ENCODE measurements around the gene NBEA.

Gene NBEA

GRCh38 chr13:35531526-35531925, 589.5 kb downstream of the NBEA start:
- TF ChIP-seq CTCF (IDR thresholded peaks at IDR 0.05; ENCODE audit: insufficient read depth, low read depth, low read length, missing control alignments) = no peak
- no peak for DNase-seq (ENCODE audit: low read depth)

GRCh38 chr13:35534343-35534742, 592.3 kb downstream of the NBEA start:
- TF ChIP-seq CTCF (IDR thresholded peaks at IDR 0.05; ENCODE audit: insufficient read depth, low read depth, low read length, missing control alignments) = no peak
- DNase-seq (ENCODE audit: low read depth) = no peak
- H3K4me3 ChIP-seq (ENCODE audit: low read length) = no peak overlapping the region

More at GRCh38 chr13:35531526-35531925, 589.5 kb downstream of the NBEA start:
- H3K4me3 ChIP-seq (ENCODE audit: low read length) = no peak overlapping the region

GRCh38 chr13:35548790-35549189, 606.7 kb downstream of the NBEA start:
- no peak for TF ChIP-seq CTCF (IDR thresholded peaks at IDR 0.05; ENCODE audit: insufficient read depth, low read depth, low read length, missing control alignments)
- no peak for DNase-seq (ENCODE audit: low read depth)

GRCh38 chr13:35549481-35549880, 607.4 kb downstream of the NBEA start:
- TF ChIP-seq CTCF (IDR thresholded peaks at IDR 0.05; ENCODE audit: insufficient read depth, low read depth, low read length, missing control alignments) = no peak
- DNase-seq (ENCODE audit: low read depth) = peak; percentile 81
- no peak overlapping the region for H3K4me3 ChIP-seq (ENCODE audit: low read length)

More at GRCh38 chr13:35548790-35549189, 606.7 kb downstream of the NBEA start:
- no peak overlapping the region for H3K4me3 ChIP-seq (ENCODE audit: low read length)

- DNase-seq (ENCODE audit: low read depth) = peak; percentile 74
- no peak overlapping the region for H3K4me3 ChIP-seq (ENCODE audit: low read length)
Measured at GRCh38 chr13:35552172-35552844, 610.2 kb downstream of the NBEA start.

GRCh38 chr13:35554972-35555623, 613.0 kb downstream of the NBEA start:
- peak; percentile 12 for DNase-seq (ENCODE audit: low read depth)
- TF ChIP-seq CTCF (IDR thresholded peaks at IDR 0.05; ENCODE audit: insufficient read depth, low read depth, low read length, missing control alignments) = no peak
- H3K4me3 ChIP-seq (ENCODE audit: low read length) = no peak overlapping the region

More at GRCh38 chr13:35552172-35552844, 610.2 kb downstream of the NBEA start:
- no peak for TF ChIP-seq CTCF (IDR thresholded peaks at IDR 0.05; ENCODE audit: insufficient read depth, low read depth, low read length, missing control alignments)

Data from epithelial cell of esophagus (primary cell).